Neural progenitor cell (in vitro differentiated cells): ENCODE data around the gene DNER. TPM values are rescaled to one million over a fixed set of nuclear protein-coding genes. Genes with fewer than 3 reads are reported as not detected.

Experiments
- DNase-seq: peaks from one replicate; pipeline ENCODE4 v3.0.0-alpha.2; 2016; ENCODE audit warnings: low spot score
- H2AFZ ChIP-seq: fragments of 200-600 bp; sonication (generic); replicated peaks from 2 replicates; pipeline ENCODE4 v1.6.1; 2016; ENCODE audit warnings: antibody characterized with exemption
- H3F3A ChIP-seq: fragments of 200-600 bp; sonication (generic); 2 replicates; pipeline ENCODE4 v1.6.1; 2016; ENCODE audit warnings: antibody characterized with exemption, low read depth
- H3K27ac ChIP-seq: fragments of 200-600 bp; sonication (generic); 2 replicates; pipeline ENCODE4 v1.5.1; 2016; ENCODE audit warnings: mild to moderate bottlenecking
- H3K27me3 ChIP-seq: fragments of 200-600 bp; sonication (generic); 2 replicates; pipeline ENCODE4 v1.6.1; 2016; ENCODE audit warnings: mild to moderate bottlenecking, moderate library complexity
- H3K36me3 ChIP-seq: fragments of 200-600 bp; sonication (generic); 2 replicates; pipeline ENCODE4 v1.5.1; 2016
- H3K4me1 ChIP-seq: fragments of 200-600 bp; sonication (generic); 2 replicates; pipeline ENCODE4 v1.6.1; 2016; ENCODE audit warnings: mixed run types
- H3K4me2 ChIP-seq: fragments of 200-600 bp; sonication (generic); 2 replicates; pipeline ENCODE4 v1.6.1; 2016
- H3K4me3 ChIP-seq: fragments of 200-600 bp; sonication (generic); 2 replicates; pipeline ENCODE4 v1.5.1; 2016
- H3K79me2 ChIP-seq: fragments of 200-600 bp; sonication (generic); 2 replicates; pipeline ENCODE4 v1.6.1; 2016; ENCODE audit warnings: low read depth
- H3K9ac ChIP-seq: fragments of 200-600 bp; sonication (generic); 2 replicates; pipeline ENCODE4 v1.6.1; 2016
- H3K9me3 ChIP-seq: fragments of 200-600 bp; sonication (generic); 2 replicates; pipeline ENCODE4 v1.5.1; 2016; ENCODE audit warnings: low read depth
- H4K20me1 ChIP-seq: fragments of 200-600 bp; sonication (generic); 2 replicates; pipeline ENCODE4 v1.6.1; 2016; ENCODE audit warnings: low read depth
- H3K27ac Mint-ChIP-seq: 3 replicates; pipeline ENCODE4 v1.8.0; 2021; ENCODE audit warnings: mixed read lengths
- H3K27me3 Mint-ChIP-seq: 2 replicates; pipeline ENCODE4 v1.8.0; 2022; ENCODE audit warnings: low read depth, mild to moderate bottlenecking, inconsistent platforms, moderate library complexity, mixed read lengths; ENCODE audit not compliant: insufficient read depth
- H3K36me3 Mint-ChIP-seq: 3 replicates; pipeline ENCODE4 v1.8.0; 2021; ENCODE audit warnings: mixed read lengths
- H3K4me1 Mint-ChIP-seq: 3 replicates; pipeline ENCODE4 v1.8.0; 2021; ENCODE audit warnings: mixed read lengths
- H3K4me3 Mint-ChIP-seq: 3 replicates; pipeline ENCODE4 v1.8.0; 2021; ENCODE audit warnings: mild to moderate bottlenecking, moderate library complexity, mixed read lengths
- H3K9me3 Mint-ChIP-seq: 3 replicates; pipeline ENCODE4 v1.8.0; 2020; ENCODE audit warnings: mixed read lengths
- CTCF ChIP-seq: fragments of 200-600 bp; sonication (generic); IDR thresholded peaks from 2 replicates; pipeline ENCODE4 v1.5.1; 2017; ENCODE audit warnings: antibody characterized with exemption, mild to moderate bottlenecking
- EZH2 ChIP-seq: fragments of 200-600 bp; sonication (generic); IDR thresholded peaks from 2 replicates; pipeline ENCODE4 v1.6.1; 2017; ENCODE audit warnings: antibody characterized with exemption, mild to moderate bottlenecking, moderate library complexity
- EZH2phosphoT487 ChIP-seq: fragments of 200-600 bp; sonication (generic); IDR thresholded peaks from 2 replicates; pipeline ENCODE4 v1.6.1; 2017; ENCODE audit warnings: antibody characterized with exemption
- total RNA-seq: library from RNA; depleted of rRNA; stranded (reverse); fragments of >200 nt; gene quantifications from 2 replicates; pipeline ENCODE4 v1.2.3, GENCODE V29; 2015; ENCODE audit warnings: low replicate concordance

DNER gene
- total RNA-seq, 1 donor from 2014 or later = 0.97 TPM

GRCh38 chr2:229559986-229560385 lies 154.4 kb downstream of the DNER start:
- H3K4me2 ChIP-seq = no peak overlapping the region
- Mint-ChIP-seq H3K27ac (no peak overlapping the region), H3K36me3 (no peaks in the 10 kb centered on the region), H3K4me1 (no peaks in the 10 kb centered on the region), H3K27me3 (no peaks in the 10 kb centered on the region), H3K4me3 (no peak overlapping the region), H3K9me3 (no peaks in the 10 kb centered on the region)
- H3K4me3 ChIP-seq = no peak overlapping the region
- H3F3A ChIP-seq = no peaks in the 10 kb centered on the region
- no peak overlapping the region for H3K27ac ChIP-seq
- H3K27me3 ChIP-seq = no peaks in the 10 kb centered on the region
- no peaks in the 10 kb centered on the region for H3K79me2 ChIP-seq
- H3K36me3 ChIP-seq = no peaks in the 10 kb centered on the region
- no peaks in the 10 kb centered on the region for H3K4me1 ChIP-seq
- H3K9me3 ChIP-seq = no peaks in the 10 kb centered on the region
- DNase-seq = no peak
- H2AFZ ChIP-seq = no peak overlapping the region
- H4K20me1 ChIP-seq = no peaks in the 10 kb centered on the region
- TF ChIP-seq EZH2 = no peak
- TF ChIP-seq CTCF = no peak
- no peak for TF ChIP-seq EZH2phosphoT487
- H3K9ac ChIP-seq = no peak overlapping the region

- H3K27me3 ChIP-seq = no peaks in the 10 kb centered on the region
- Mint-ChIP-seq H3K9me3 (no peaks in the 10 kb centered on the region), H3K4me1 (no peaks in the 10 kb centered on the region), H3K27ac (no peak overlapping the region), H3K27me3 (peaks cover 2% of the 10 kb centered on the region), H3K36me3 (no peaks in the 10 kb centered on the region), H3K4me3 (no peak overlapping the region)
- no peak for TF ChIP-seq EZH2phosphoT487
- TF ChIP-seq CTCF = no peak
- no peak for TF ChIP-seq EZH2
- H3K27ac ChIP-seq = no peak overlapping the region
- H3K9me3 ChIP-seq = no peaks in the 10 kb centered on the region
- no peak overlapping the region for H3K9ac ChIP-seq
- DNase-seq = no peak
- no peaks in the 10 kb centered on the region for H3K4me1 ChIP-seq
- no peaks in the 10 kb centered on the region for H3K79me2 ChIP-seq
- H4K20me1 ChIP-seq = no peaks in the 10 kb centered on the region
- H3K4me3 ChIP-seq = no peak overlapping the region
- no peaks in the 10 kb centered on the region for H3K36me3 ChIP-seq
- no peak overlapping the region for H2AFZ ChIP-seq
- no peak overlapping the region for H3K4me2 ChIP-seq
- H3F3A ChIP-seq = no peaks in the 10 kb centered on the region
Observed at GRCh38 chr2:229553091-229553490, 161.3 kb downstream of the DNER start.

- TF ChIP-seq CTCF (no peak), EZH2phosphoT487 (no peak), EZH2 (no peak)
- no peak for DNase-seq
- Histone ChIP-seq H3K27me3 (no peaks in the 10 kb centered on the region), H3K9me3 (no peaks in the 10 kb centered on the region), H3F3A (no peaks in the 10 kb centered on the region), H3K27ac (no peak overlapping the region), H3K36me3 (no peaks in the 10 kb centered on the region), H3K4me2 (no peak overlapping the region), H4K20me1 (no peaks in the 10 kb centered on the region), H3K9ac (no peak overlapping the region), H3K4me3 (no peak overlapping the region), H2AFZ (no peak overlapping the region), H3K4me1 (no peaks in the 10 kb centered on the region), H3K79me2 (no peaks in the 10 kb centered on the region)
- H3K4me3 Mint-ChIP-seq = no peak overlapping the region
- no peaks in the 10 kb centered on the region for H3K36me3 Mint-ChIP-seq
- peaks cover 3% of the 10 kb centered on the region for H3K4me1 Mint-ChIP-seq
- H3K9me3 Mint-ChIP-seq = no peaks in the 10 kb centered on the region
- H3K27me3 Mint-ChIP-seq = peaks cover 2% of the 10 kb centered on the region
- no peak overlapping the region for H3K27ac Mint-ChIP-seq
Observed at GRCh38 chr2:229543176-229543873, 171.0 kb downstream of the DNER start.
